Thyroid gland (tissue), 4 donors: ENCODE measurements around the gene SLC4A1AP.

Experiments
- CTCF ChIP-seq, 6 experiments: fragments of 200-600 bp in 3 of 6; fragments of 450-650 bp in 3 of 6; sonication (generic) in 3 of 6; IDR thresholded peaks; one replicate each; pipeline ENCODE4 v1.5.1; 2016 to 2019; ENCODE audit warnings: antibody characterized with exemption in 6 of 6, mild to moderate bottlenecking in 2 of 6, inconsistent platforms in 1 of 6, moderate library complexity in 1 of 6
- POLR2A ChIP-seq, 2 donors: fragments of 450-650 bp; IDR thresholded peaks; one replicate each; pipeline ENCODE4 v1.6.1; 2017; ENCODE audit warnings: antibody characterized with exemption in 2 of 2, mild to moderate bottlenecking in 2 of 2, moderate library complexity in 1 of 2

GRCh38 chr2:27723372-27724144, 59.9 kb downstream of the SLC4A1AP start:
- TF ChIP-seq CTCF (IDR thresholded peaks at IDR 0.05) (peak; percentile 35 to 90 (median 78)), POLR2A (IDR thresholded peaks at IDR 0.05) (no peak)
